ENCODE data around the gene AKR1B1.

Gene AKR1B1

GRCh38 chr7:134468475-134468874 is 9.6 kb upstream of the AKR1B1 start:
- no peak for DNase-seq

- DNase-seq: no peak
Measured at GRCh38 chr7:134468054-134468453, 9.2 kb upstream of the AKR1B1 start.

GRCh38 chr7:134465491-134465890 is 6.6 kb upstream of the AKR1B1 start:
- no peak for DNase-seq

- no peak for DNase-seq
Measured at GRCh38 chr7:134464496-134464895, 5.6 kb upstream of the AKR1B1 start.

- DNase-seq: no peak
Measured at GRCh38 chr7:134463751-134464150, 4.9 kb upstream of the AKR1B1 start.

- DNase-seq: no peak
Measured at GRCh38 chr7:134462337-134462925, 3.5 kb upstream of the AKR1B1 start.

GRCh38 chr7:134461916-134462315 is 3.0 kb upstream of the AKR1B1 start:
- no peak for DNase-seq

- DNase-seq: no peak
Measured at GRCh38 chr7:134459981-134460380, 1.1 kb upstream of the AKR1B1 start.

- peak; percentile 17 for DNase-seq
Measured at GRCh38 chr7:134458341-134458805, 527 bp downstream of the AKR1B1 start.

- DNase-seq: no peak
Measured at GRCh38 chr7:134457210-134457609, 1.7 kb downstream of the AKR1B1 start.

- no peak for DNase-seq
Measured at GRCh38 chr7:134454277-134454676, 4.6 kb downstream of the AKR1B1 start.

GRCh38 chr7:134453518-134453917 is 5.4 kb downstream of the AKR1B1 start:
- DNase-seq: no peak

- DNase-seq: no peak
Measured at GRCh38 chr7:134452991-134453473, 5.9 kb downstream of the AKR1B1 start.

GRCh38 chr7:134452419-134452838 is 6.5 kb downstream of the AKR1B1 start:
- DNase-seq: no peak

GRCh38 chr7:134451656-134452055 is 7.2 kb downstream of the AKR1B1 start:
- no peak for DNase-seq

GRCh38 chr7:134450294-134451000 is 8.5 kb downstream of the AKR1B1 start:
- no peak for DNase-seq

GRCh38 chr7:134449680-134450079 is 9.2 kb downstream of the AKR1B1 start:
- no peak for DNase-seq

- DNase-seq: no peak
Measured at GRCh38 chr7:134448356-134449229, 10.3 kb downstream of the AKR1B1 start.

- DNase-seq: no peak
Measured at GRCh38 chr7:134447383-134447782, 11.5 kb downstream of the AKR1B1 start.

GRCh38 chr7:134446923-134447322 is 12.0 kb downstream of the AKR1B1 start:
- no peak for DNase-seq

- DNase-seq: no peak
Measured at GRCh38 chr7:134446446-134446845, 12.5 kb downstream of the AKR1B1 start.

- no peak for DNase-seq
Measured at GRCh38 chr7:134444961-134445315, 14.0 kb downstream of the AKR1B1 start.

GRCh38 chr7:134444198-134444960 is 14.5 kb downstream of the AKR1B1 start:
- no peak for DNase-seq

Data from COR-L47 (cell line).